ENCODE results near the gene CC2D2A.

DNA sequence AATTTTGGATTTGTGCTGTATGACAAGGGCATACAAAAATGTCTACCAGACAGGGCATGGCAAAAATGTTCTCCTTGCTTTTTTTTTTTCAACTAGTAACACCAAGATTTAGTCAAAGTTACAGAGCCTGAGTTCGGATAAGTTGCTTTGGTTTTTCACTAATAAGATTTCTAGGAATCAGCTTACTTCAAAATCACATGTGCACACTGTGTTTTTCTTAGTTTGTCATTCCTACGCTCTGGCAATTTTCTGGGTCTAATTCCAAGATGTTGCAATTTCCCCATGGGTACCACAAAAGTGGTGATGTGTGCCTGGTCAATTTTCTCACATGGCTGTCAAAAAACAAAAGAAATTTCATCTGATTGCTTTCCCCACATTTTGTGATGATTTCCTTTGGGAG, 35.6 kb upstream of the CC2D2A start:
- TF ChIP-seq ARNTL (CRISPR knock-in tag; IDR thresholded peaks at IDR 0.05; ENCODE audit: borderline replicate concordance, low read depth) = no peak
- TF ChIP-seq ZFP30 (CRISPR knock-in tag; IDR thresholded peaks at IDR 0.05) = no peak
- TF ChIP-seq ZNF70 (CRISPR knock-in tag; IDR thresholded peaks at IDR 0.05) = no peak

All from SK-N-SH treated with all-trans-retinoic acid at 6 μM for 48 hours (cell line).